SU-DHL-6 (cell line): Measurements from ENCODE around the gene FAM181B.

Experiments
- H2AFZ ChIP-seq: fragments of 200-600 bp; sonication (generic); 2 replicates; pipeline ENCODE4 v1.6.1; 2014; ENCODE audit warnings: low read depth, mild to moderate bottlenecking, moderate library complexity, mixed read lengths, antibody characterized with exemption, low read length; ENCODE audit not compliant: severe bottlenecking
- H3F3A ChIP-seq: fragments of 200-600 bp; shearing (Covaris generic); 2 replicates; pipeline ENCODE4 v1.6.0; 2016; ENCODE audit warnings: antibody characterized with exemption, mild to moderate bottlenecking; ENCODE audit not compliant: insufficient read depth
- H3K27ac ChIP-seq: fragments of 200-600 bp; sonication (generic); 2 replicates; pipeline ENCODE4 v1.5.1; 2016; ENCODE audit warnings: low read depth, mild to moderate bottlenecking, low read length, moderate library complexity, mixed read lengths
- H3K27me3 ChIP-seq: fragments of 200-600 bp; sonication (generic), shearing (Covaris generic); 2 replicates; pipeline ENCODE4 v1.6.0; 2014; ENCODE audit warnings: mild to moderate bottlenecking, low read length
- H3K36me3 ChIP-seq: fragments of 200-600 bp; sonication (generic); 2 replicates; pipeline ENCODE4 v1.6.1; 2014; ENCODE audit warnings: mild to moderate bottlenecking, low read length, mixed read lengths
- H3K4me2 ChIP-seq: fragments of 300-600, 200-600 bp; shearing (Covaris generic), sonication (generic); 2 replicates; pipeline ENCODE4 v1.6.0; 2014; ENCODE audit warnings: low read length, low read depth, mild to moderate bottlenecking; ENCODE audit not compliant: poor library complexity, severe bottlenecking
- H3K4me3 ChIP-seq: fragments of 200-600 bp; sonication (generic); 2 replicates; pipeline ENCODE4 v1.5.1; 2014; ENCODE audit warnings: antibody characterized with exemption, low read length, mild to moderate bottlenecking, mixed read lengths; ENCODE audit not compliant: insufficient read depth, poor library complexity, severe bottlenecking
- H3K79me2 ChIP-seq: fragments of 200-600 bp; sonication (generic); 2 replicates; pipeline ENCODE4 v1.6.1; 2014; ENCODE audit warnings: mild to moderate bottlenecking, low read length, moderate library complexity; ENCODE audit not compliant: insufficient read depth
- H3K9ac ChIP-seq: fragments of 200-600 bp; sonication (generic); 2 replicates; pipeline ENCODE4 v1.7.0; 2014; ENCODE audit warnings: mild to moderate bottlenecking, low read length
- H3K9me2 ChIP-seq: fragments of 200-600 bp; sonication (generic); replicated peaks from 2 replicates; pipeline ENCODE4 v1.6.1; 2014; ENCODE audit warnings: low read length; ENCODE audit not compliant: insufficient read depth
- H3K9me3 ChIP-seq: fragments of 200-600 bp; sonication (generic); 2 replicates; pipeline ENCODE4 v1.6.1; 2014; ENCODE audit warnings: low read length, mixed read lengths; ENCODE audit not compliant: insufficient read depth
- H4K20me1 ChIP-seq: fragments of 200-600 bp; sonication (generic); 2 replicates; pipeline ENCODE4 v1.6.1; 2014; ENCODE audit warnings: low read depth, mild to moderate bottlenecking, antibody characterized with exemption, low read length, moderate library complexity, mixed read lengths
- CTCF ChIP-seq: fragments of 200-600 bp; sonication (generic); IDR thresholded peaks from one replicate; pipeline ENCODE4 v1.5.1; 2017; ENCODE audit warnings: antibody characterized with exemption, mild to moderate bottlenecking, low read length, moderate library complexity; ENCODE audit not compliant: insufficient read depth, poor library complexity, severe bottlenecking
- EZH2phosphoT487 ChIP-seq: fragments of 200-600 bp; sonication (generic), shearing (Covaris generic); conservative IDR thresholded peaks from 2 replicates; pipeline ENCODE4 v1.6.1; 2018; ENCODE audit warnings: mild to moderate bottlenecking, antibody characterized with exemption, low read length, moderate library complexity, mixed read lengths

The FAM181B gene

GRCh38 chr11:82720267-82721065 lies 13.2 kb downstream of the FAM181B start:
- Histone ChIP-seq H3K27me3 (no peaks in the 10 kb centered on the region), H3K9ac (no peak overlapping the region), H3K4me3 (no peak overlapping the region), H3K27ac (no peak overlapping the region), H3F3A (no peaks in the 10 kb centered on the region), H3K36me3 (no peaks in the 10 kb centered on the region), H3K4me2 (no peak overlapping the region), H3K9me3 (no peaks in the 10 kb centered on the region), H3K79me2 (no peaks in the 10 kb centered on the region), H2AFZ (no peak overlapping the region), H3K9me2 (no peaks in the 10 kb centered on the region), H4K20me1 (no peaks in the 10 kb centered on the region)
- TF ChIP-seq EZH2phosphoT487 (no peak), CTCF (no peak)

- Histone ChIP-seq H3K9me2 (no peaks in the 10 kb centered on the region), H3K4me2 (no peak overlapping the region), H3F3A (no peaks in the 10 kb centered on the region), H2AFZ (no peak overlapping the region), H3K79me2 (no peaks in the 10 kb centered on the region), H3K9me3 (no peaks in the 10 kb centered on the region), H3K9ac (no peak overlapping the region), H3K36me3 (no peaks in the 10 kb centered on the region), H3K27me3 (no peaks in the 10 kb centered on the region), H3K27ac (no peak overlapping the region), H4K20me1 (no peaks in the 10 kb centered on the region), H3K4me3 (no peak overlapping the region)
- TF ChIP-seq EZH2phosphoT487 = no peak
- no peak for TF ChIP-seq CTCF
These were observed 14.1 kb downstream of the FAM181B start for GRCh38 chr11:82719361-82720105.

GRCh38 chr11:82718821-82719220 lies 14.8 kb downstream of the FAM181B start:
- no peak overlapping the region for H2AFZ ChIP-seq
- no peak overlapping the region for H3K27ac ChIP-seq
- no peaks in the 10 kb centered on the region for H3K36me3 ChIP-seq
- H3K27me3 ChIP-seq = no peaks in the 10 kb centered on the region
- H3K9me2 ChIP-seq = no peaks in the 10 kb centered on the region
- H4K20me1 ChIP-seq = no peaks in the 10 kb centered on the region
- H3K9me3 ChIP-seq = no peaks in the 10 kb centered on the region
- H3K4me2 ChIP-seq = no peak overlapping the region
- no peaks in the 10 kb centered on the region for H3F3A ChIP-seq
- no peaks in the 10 kb centered on the region for H3K79me2 ChIP-seq
- H3K4me3 ChIP-seq = no peak overlapping the region
- H3K9ac ChIP-seq = no peak overlapping the region
- no peak for TF ChIP-seq CTCF
- no peak for TF ChIP-seq EZH2phosphoT487
